GM19193 (cell line): Measurements from ENCODE around the gene FKBP9.

ENCODE experiments used
- POLR2A ChIP-seq: IDR thresholded peaks from 4 replicates; pipeline ENCODE4 v1.6.1; 2011; ENCODE audit not compliant: insufficient read depth, insufficient read length; ENCODE audit errors: extremely low read depth

Gene FKBP9

GRCh38 chr7:33040803-33041516, 83.7 kb downstream of the FKBP9 start:
- TF ChIP-seq POLR2A = peak; percentile 76

GRCh38 chr7:33041631-33042428, 84.6 kb downstream of the FKBP9 start:
- no peak for TF ChIP-seq POLR2A

- TF ChIP-seq POLR2A = no peak
These were observed 86.5 kb downstream of the FKBP9 start for GRCh38 chr7:33043501-33044400.

- no peak for TF ChIP-seq POLR2A
These were observed 87.1 kb downstream of the FKBP9 start for GRCh38 chr7:33044401-33044718.

- TF ChIP-seq POLR2A = no peak
These were observed 87.7 kb downstream of the FKBP9 start for GRCh38 chr7:33044986-33045385.

- TF ChIP-seq POLR2A = no peak
These were observed 91.0 kb downstream of the FKBP9 start for GRCh38 chr7:33048257-33048656.

- no peak for TF ChIP-seq POLR2A
These were observed 91.5 kb downstream of the FKBP9 start for GRCh38 chr7:33048704-33049103.

- no peak for TF ChIP-seq POLR2A
These were observed 93.5 kb downstream of the FKBP9 start for GRCh38 chr7:33050535-33051318.

GRCh38 chr7:33053721-33054120, 96.5 kb downstream of the FKBP9 start:
- TF ChIP-seq POLR2A = no peak

GRCh38 chr7:33054261-33054964, 97.2 kb downstream of the FKBP9 start:
- TF ChIP-seq POLR2A = no peak

- TF ChIP-seq POLR2A = no peak
These were observed 97.9 kb downstream of the FKBP9 start for GRCh38 chr7:33055158-33055557.
